HCEC 1CT (cell line): ENCODE data around the gene AKAP14.
"Not testable (repeated sequence)": the region's sequence is repeated elsewhere in the genome, so short reads cannot be mapped to it uniquely, and the experiment has no call there.

Source experiments
- DNase-seq: peaks from one replicate; pipeline ENCODE4 v3.0.0-alpha.2; 2017

AKAP14 gene

DNA sequence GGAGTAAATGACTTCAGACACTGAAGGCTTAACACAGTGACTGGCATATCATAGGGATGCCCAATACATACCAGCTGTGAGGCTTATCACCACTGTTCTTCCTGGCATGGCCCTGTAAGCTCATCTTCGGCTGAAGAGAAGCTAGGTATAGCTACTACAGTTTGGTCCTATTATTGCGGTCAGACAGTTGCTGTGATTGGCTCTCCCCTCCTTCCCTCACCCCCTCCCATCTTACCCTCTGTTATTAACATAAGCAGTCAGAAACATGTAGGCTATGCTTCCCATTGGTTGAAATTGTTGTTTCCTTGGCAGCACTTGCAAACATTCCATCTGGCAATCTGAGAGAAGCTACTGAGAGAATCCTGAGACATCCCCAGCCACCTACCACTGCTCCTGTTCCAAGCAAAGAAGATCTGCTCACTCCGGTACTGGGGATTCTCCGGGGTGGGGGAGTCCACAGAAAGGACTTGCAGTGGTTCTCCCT is at the start of gene AKAP14:
TSS of gene AKAP14 (plus strand) at position 51 of the 484 bp plus-strand sequence. CDS start 7,331 bp downstream, outside the sequence.
- no peak for DNase-seq

GRCh38 chrX:119852382-119853353 is 43.0 kb upstream of the AKAP14 start, which contains the start of gene UPF3B:
TSS of gene UPF3B (minus strand) at chrX:119852963. CDS start at chrX:119852928, 35 bp downstream.
- peak; percentile 96 for DNase-seq

DNA sequence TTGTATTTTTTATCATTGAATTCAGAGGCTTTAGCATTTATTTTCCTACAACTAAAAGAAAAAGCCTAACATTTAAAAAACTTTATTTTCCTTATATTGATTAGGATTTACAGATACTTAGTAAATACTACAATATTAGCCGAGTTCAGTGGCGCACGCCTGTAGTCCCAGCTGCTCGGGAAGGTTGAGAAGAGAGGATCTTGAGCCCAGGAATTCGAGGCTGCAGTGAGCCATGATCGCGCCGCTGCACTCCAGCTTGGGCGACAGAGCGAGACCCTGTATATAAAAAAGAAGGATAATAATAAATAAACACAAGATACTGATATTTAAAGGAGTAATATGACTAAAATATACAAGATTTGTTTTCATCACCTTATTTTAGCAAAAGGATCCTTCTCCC is 42.2 kb upstream of the AKAP14 start:
- no peak for DNase-seq

GRCh38 chrX:119870626-119871131 is 25.0 kb upstream of the AKAP14 start:
- DNase-seq: peak; percentile 6

DNA sequence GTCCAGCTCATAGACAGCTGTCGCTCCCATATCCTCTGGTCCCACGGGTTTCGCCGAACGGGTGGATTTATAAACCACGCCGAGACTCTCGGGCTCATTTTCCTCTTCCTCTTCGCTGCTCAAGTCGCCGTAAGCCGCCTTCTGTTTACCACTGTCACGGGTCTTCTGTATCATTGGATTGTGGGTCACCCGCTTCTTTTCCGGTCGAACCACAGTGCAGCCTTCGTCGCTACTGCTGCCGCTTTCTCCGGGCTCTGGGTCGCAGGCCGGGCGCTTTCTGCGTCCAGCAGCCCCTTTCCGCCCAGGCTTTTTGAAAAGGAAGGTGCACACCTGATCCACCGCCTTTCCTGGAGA is 24.5 kb upstream of the AKAP14 start:
- no peak for DNase-seq

DNA sequence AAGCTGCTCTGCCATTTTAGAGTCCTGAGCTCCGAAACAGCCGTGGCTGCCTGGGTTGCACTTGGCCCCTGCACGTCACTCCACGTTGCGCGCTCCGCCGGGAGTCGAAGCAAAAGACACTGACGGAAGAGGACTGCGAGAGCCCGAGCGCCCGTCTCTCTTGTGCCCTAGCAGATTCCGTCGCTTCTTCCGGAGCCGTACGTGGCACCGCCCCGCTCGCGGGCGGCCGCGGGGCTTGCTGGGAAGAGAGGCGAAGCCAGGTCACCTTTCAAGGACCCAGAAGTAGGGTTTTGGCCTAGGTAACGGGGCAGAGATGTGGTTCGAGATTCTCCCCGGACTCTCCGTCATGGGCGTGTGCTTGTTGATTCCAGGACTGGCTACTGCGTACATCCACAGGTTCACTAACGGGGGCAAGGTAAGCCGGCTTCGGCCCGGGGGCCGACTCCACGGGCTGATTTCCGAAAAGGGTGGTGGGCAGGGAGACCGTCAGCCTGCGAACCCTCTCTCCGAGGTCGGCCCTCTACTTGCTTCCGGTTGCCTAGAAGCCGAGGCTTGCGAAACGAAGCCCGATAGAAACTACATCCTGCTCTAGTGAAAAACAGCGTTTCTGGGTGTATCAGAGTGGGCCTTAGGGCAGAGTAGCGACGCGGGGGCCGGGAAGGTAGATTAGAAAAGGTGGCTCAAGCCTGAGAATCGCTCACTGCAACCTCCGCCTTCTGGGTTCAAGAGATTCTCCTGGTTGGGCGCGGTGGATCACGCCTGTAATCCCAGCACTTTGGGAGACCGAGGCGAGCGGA is 23.9 kb upstream of the AKAP14 start, which contains the start of the genes NDUFA1 and RNF113A:
TSS of gene NDUFA1 (plus strand) at position 234 of the 797 bp plus-strand sequence. CDS start at position 314, 80 bp downstream.
TSS of gene RNF113A (minus strand) at position 135 of the 797 bp plus-strand sequence. CDS start at position 15, 120 bp downstream.
- DNase-seq: peak; percentile 81

GRCh38 chrX:119878740-119879139 is 17.0 kb upstream of the AKAP14 start:
- DNase-seq: no peak

- no peak for DNase-seq
Observed at GRCh38 chrX:119880076-119880475, 15.6 kb upstream of the AKAP14 start.

DNA sequence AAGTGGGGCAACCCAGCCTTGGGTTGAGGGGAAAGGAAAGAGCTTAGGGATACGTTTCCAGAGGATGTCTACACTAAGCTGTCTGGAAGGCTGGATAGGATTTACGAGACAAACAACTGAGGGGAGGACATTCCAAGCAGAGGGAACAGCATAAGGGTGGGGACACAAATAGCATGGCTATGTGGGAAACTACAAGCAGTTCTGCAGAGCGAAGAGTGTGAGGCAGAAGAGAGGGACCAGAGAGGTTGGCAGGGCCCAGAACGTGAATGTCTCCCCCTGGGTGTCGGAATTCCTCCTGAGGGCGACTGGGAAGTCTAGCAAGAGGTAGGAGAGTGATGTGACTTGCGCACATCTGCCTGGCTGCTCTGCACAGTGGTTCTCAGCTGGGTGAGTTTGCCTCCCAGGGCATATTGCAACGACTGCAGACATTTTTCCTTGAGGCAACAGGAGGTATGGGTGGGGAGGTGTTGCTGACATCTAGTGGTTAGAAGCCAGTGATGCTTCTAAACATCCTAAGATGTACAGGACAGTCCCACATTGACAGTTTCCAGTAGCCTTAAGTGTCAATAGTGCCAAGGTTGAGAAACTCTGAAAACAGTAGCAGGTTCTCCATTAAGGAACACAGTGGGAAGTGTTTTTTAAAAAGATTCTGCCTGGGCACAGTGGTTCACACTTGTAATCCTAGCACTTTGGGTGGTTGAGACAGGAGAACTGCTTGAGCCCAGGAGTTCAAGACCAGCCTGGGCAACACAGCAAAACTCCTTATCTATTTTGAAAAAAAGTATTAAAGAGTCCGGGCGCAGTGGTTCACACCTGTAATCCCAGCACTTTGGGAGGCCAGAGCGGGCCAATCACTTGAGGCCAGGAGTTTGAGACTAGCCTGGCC is 14.9 kb upstream of the AKAP14 start:
- peak; percentile 32 for DNase-seq

DNA sequence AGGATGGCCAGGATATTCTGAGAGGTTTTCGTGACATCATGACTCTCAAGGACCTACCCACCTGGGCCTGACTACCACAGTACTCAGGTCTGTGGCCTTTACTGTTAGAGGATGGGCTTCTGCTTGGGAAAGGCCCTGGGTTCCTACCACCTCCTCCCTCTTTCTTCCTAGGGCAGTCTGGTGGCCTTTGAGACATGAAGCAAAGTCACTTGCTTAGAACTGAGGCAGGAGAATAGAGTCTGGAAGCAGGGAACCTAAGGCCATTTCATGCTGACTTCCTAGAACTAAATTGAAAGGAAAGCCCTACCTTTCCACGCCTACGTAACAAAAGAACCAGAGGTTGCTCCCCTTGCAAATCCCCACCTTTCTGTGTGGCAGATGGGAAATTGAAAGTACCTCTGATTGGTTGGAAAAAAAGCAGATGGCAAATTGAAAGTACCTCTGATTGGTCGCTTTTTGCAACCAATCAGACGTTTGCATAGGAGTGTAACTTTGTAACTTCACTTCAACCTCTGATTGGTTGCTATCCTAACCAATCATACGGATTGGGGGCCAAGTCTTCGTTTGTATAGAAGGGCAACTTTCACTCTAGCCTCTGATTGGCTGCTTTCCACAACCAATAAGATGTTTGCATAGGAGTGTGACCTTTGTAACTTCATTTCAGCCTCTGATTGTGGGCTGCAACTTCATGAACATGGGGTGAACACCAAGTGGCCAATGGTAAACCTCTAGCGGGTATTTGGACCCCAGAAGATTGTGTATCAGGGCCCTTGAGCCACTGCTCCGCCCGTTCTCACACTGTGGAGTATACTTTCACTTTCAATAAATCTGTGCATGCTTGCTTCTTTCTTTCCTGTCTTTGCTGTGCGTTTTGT is 9.9 kb upstream of the AKAP14 start:
- no peak for DNase-seq

GRCh38 chrX:119887721-119888425 is 7.8 kb upstream of the AKAP14 start:
- DNase-seq: peak; percentile 14

- not testable (repeated sequence) for DNase-seq
Observed at GRCh38 chrX:119890626-119891025, 5.1 kb upstream of the AKAP14 start.

DNA sequence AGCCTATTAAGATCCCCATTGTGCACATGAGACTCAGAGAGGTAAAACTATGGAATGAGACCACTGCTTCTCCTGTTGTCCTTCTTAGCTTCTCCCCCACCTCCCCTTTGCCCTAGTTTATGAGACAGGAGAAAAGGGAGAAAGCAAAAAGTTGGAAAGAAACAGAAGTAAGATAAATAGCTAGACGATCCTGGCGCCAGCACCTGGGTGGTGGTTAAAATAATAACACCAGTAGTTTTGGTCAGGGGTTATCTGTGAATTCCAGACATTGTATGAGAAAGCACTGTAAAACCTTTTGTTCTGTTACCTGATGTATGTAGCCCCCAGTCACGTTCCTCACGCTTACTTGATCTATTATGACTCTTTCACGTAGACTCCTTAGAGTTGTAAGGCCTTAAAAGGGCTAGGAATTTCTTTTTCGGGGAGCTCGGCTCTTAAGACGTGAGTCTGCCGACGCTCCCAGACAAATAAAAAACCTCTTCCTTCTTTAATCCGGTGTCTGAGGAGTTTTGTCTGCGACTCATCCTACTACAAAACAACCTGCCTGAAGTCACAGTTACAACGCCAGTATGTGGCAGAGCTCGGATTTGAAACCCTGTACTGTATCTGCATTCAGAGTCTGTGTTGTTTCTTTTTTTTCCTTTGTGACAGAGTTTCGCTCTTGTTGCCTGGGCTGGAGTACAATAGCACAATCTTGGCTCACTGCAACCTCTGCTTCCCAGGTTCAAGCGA is 3.6 kb upstream of the AKAP14 start:
- DNase-seq: not testable (repeated sequence)

DNA sequence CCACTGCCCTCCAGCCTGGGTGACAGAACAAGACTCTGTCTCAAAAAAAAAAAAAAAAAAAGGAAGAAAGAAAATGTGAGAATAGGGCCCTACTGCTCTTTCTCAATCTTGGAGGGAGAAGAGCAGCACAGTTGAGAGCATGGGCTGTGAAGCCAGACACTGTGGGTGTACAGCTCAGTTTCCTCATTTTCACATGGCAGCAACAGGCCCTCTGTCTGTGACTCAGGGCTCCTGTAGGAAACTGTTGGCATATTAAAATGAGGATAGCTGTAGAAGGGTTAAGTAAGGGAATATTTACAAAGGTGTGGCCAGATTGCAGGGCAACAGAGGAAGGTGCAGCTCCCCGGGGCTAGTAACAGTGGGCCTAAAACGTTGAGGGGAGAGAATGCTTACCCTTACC is 3.4 kb downstream of the AKAP14 start:
- no peak for DNase-seq

DNA sequence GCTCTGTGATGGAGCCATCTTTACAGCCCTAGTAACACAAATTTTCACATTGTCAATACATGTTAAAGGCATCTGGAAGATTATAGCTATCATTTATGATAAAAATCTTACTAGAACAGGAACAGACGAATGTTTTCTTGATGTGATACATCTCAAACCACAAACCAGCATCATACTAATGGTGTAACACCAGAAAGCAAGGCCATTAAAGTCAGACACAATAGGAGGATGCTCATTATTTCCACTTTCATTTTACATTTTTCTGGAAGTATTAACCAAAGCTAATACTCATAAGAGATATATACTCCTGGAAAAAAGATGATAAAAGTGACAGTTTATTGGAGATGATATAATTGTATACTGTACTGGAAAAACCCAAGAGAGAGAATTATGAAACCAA is 5.3 kb downstream of the AKAP14 start:
- DNase-seq: no peak

GRCh38 chrX:119916310-119916709 is 20.6 kb downstream of the AKAP14 start:
- no peak for DNase-seq

GRCh38 chrX:119917877-119918276 is 22.2 kb downstream of the AKAP14 start:
- no peak for DNase-seq

GRCh38 chrX:119919835-119920585 is 24.3 kb downstream of the AKAP14 start:
- no peak for DNase-seq

GRCh38 chrX:119922391-119922790 is 26.7 kb downstream of the AKAP14 start:
- DNase-seq: not testable (repeated sequence)
